HCT116 (cell line): Measurements from ENCODE around the gene DDX1. TPM values are rescaled to one million over a fixed set of nuclear protein-coding genes. Genes with fewer than 3 reads are reported as not detected.

ENCODE experiments used
- ATAC-seq: fragments of 200-7000 bp; cut with Tn5 transposase; 2 replicates; pipeline ENCODE4 v1.9.1; 2020; ENCODE audit warnings: mild to moderate bottlenecking, moderate library complexity
- BruUV-seq: library from RNA; stranded (reverse); fragments of 400-500 nt; replicated peaks from 2 replicates; lab custom pipeline; 2021; lab: Mats Ljungman, UMichigan
- CTCF ChIA-PET: fragments of 300-600 bp; sonication (Branson Sonifier 250); formaldehyde crosslinking; loops from one replicate; lab custom pipeline; 2021; ENCODE audit warnings: antibody characterized with exemption; lab: Charles Lee
- POLR2A ChIA-PET: fragments of 300-600, 350-600 bp; sonication (Branson Sonifier 250); formaldehyde crosslinking; loops from one replicate; lab custom pipeline; 2021; ENCODE audit warnings: antibody characterized with exemption; lab: Charles Lee
- RAD21 ChIA-PET, 2 experiments: fragments of 300-600 bp; sonication (Branson Sonifier 250); formaldehyde crosslinking; loops; one replicate each; lab custom pipeline; 2023; ENCODE audit warnings: low total read pairs in 2 of 2; ENCODE audit not compliant: uncharacterized antibody in 2 of 2, unreplicated experiment in 2 of 2, low non-redundant PET in 1 of 2; lab: Charles Lee
- DNase-seq: peaks from one replicate; pipeline ENCODE4 v3.0.0-alpha.2; 2010; ENCODE audit warnings: low read depth, low spot score
- H2AFZ ChIP-seq: fragments of 200-600 bp; shearing (Covaris generic), sonication (generic); 2 replicates; pipeline ENCODE4 v1.6.1; 2017; ENCODE audit warnings: low read depth, mixed run types, mixed read lengths, antibody characterized with exemption, low read length; ENCODE audit not compliant: poor library complexity, severe bottlenecking
- H3K27ac ChIP-seq: 2 replicates; pipeline ENCODE4 v1.5.1; 2012; ENCODE audit warnings: low read depth, low read length
- H3K27me3 ChIP-seq: fragments of 200-600 bp; sonication (generic); 2 replicates; pipeline ENCODE4 v1.6.1; 2016; ENCODE audit warnings: mixed run types, low read length, mixed read lengths; ENCODE audit not compliant: insufficient read depth
- H3K36me3 ChIP-seq, 2 experiments: fragments of 200-500 bp in 1 of 2; fragments of 200-600 bp in 1 of 2; sonication (Bioruptor generic) in 1 of 2; sonication (generic) in 1 of 2; 2 replicates each; pipeline versions ENCODE4 v1.5.1 to v1.6.1; 2014 to 2016; ENCODE audit warnings: low read length in 2 of 2, inconsistent platforms in 1 of 2, mixed read lengths in 1 of 2, mixed run types in 1 of 2; ENCODE audit not compliant: insufficient read depth in 2 of 2, control insufficient read depth in 1 of 2
- H3K4me1 ChIP-seq, 2 experiments: fragments of 200-600 bp in 1 of 2; sonication (generic) in 1 of 2; 2 replicates each; pipeline versions ENCODE4 v1.5.1 to v1.6.1; 2012 to 2017; ENCODE audit warnings: low read length in 2 of 2, inconsistent platforms in 1 of 2, mild to moderate bottlenecking in 1 of 2, mixed read lengths in 1 of 2, mixed run types in 1 of 2, moderate library complexity in 1 of 2; ENCODE audit not compliant: insufficient read depth in 2 of 2, control insufficient read depth in 1 of 2
- H3K4me2 ChIP-seq: fragments of 200-600 bp; sonication (generic); 2 replicates; pipeline ENCODE4 v1.6.1; 2017; ENCODE audit warnings: mixed run types, low read length, mixed read lengths
- H3K4me3 ChIP-seq, 2 experiments: fragments of 200-600 bp in 1 of 2; sonication (generic) in 1 of 2; replicated peaks in 1 of 2; 2 replicates each; pipeline ENCODE4 v1.5.1; 2011 to 2016; ENCODE audit warnings: low read length in 2 of 2, control low read depth in 1 of 2, low read depth in 1 of 2, mild to moderate bottlenecking in 1 of 2, mixed read lengths in 1 of 2, mixed run types in 1 of 2
- H3K79me2 ChIP-seq: fragments of 200-600 bp; sonication (generic); 2 replicates; pipeline ENCODE4 v1.6.1; 2017; ENCODE audit warnings: mild to moderate bottlenecking, mixed run types, low read length, moderate library complexity, mixed read lengths; ENCODE audit not compliant: insufficient read depth
- H3K9ac ChIP-seq: fragments of 200-600 bp; sonication (generic); 2 replicates; pipeline ENCODE4 v1.6.1; 2016; ENCODE audit warnings: low read length, mixed read lengths
- H3K9me2 ChIP-seq: fragments of 200-600 bp; sonication (generic), shearing (Covaris generic); 2 replicates; pipeline ENCODE4 v1.6.1; 2017; ENCODE audit warnings: mixed run types, mild to moderate bottlenecking, moderate library complexity; ENCODE audit not compliant: insufficient read depth
- H3K9me3 ChIP-seq, 2 experiments: fragments of 200-500 bp in 1 of 2; fragments of 200-600 bp in 1 of 2; sonication (Bioruptor generic) in 1 of 2; sonication (generic) in 1 of 2; 2 replicates each; pipeline ENCODE4 v1.6.1; 2014 to 2017; ENCODE audit warnings: low read length in 2 of 2, mixed read lengths in 2 of 2, inconsistent platforms in 1 of 2, low read depth in 1 of 2, mild to moderate bottlenecking in 1 of 2, mixed run types in 1 of 2, moderate library complexity in 1 of 2; ENCODE audit not compliant: control insufficient read depth in 1 of 2, insufficient read depth in 1 of 2
- H4K20me1 ChIP-seq: fragments of 200-600 bp; sonication (generic), shearing (Covaris generic); 2 replicates; pipeline ENCODE4 v1.6.1; 2017; ENCODE audit warnings: mixed run types, mild to moderate bottlenecking, moderate library complexity; ENCODE audit not compliant: insufficient read depth
- CEBPB ChIP-seq: IDR thresholded peaks from 2 replicates; pipeline ENCODE4 v1.6.1; 2012; ENCODE audit warnings: low read depth
- EZH2 ChIP-seq: fragments of 200-600 bp; sonication (generic); IDR thresholded peaks from 2 replicates; pipeline ENCODE4 v1.6.1; 2017; ENCODE audit warnings: antibody characterized with exemption, mixed run types
- EZH2phosphoT487 ChIP-seq: fragments of 200-600 bp; IDR thresholded peaks from 2 replicates; pipeline ENCODE4 v1.6.1; 2018; ENCODE audit warnings: antibody characterized with exemption, borderline replicate concordance
- FOSL1 ChIP-seq: IDR thresholded peaks from 2 replicates; pipeline ENCODE4 v1.6.1; 2012; ENCODE audit warnings: low read depth
- POLR2A ChIP-seq: IDR thresholded peaks from 2 replicates; pipeline ENCODE4 v1.7.0; 2011; ENCODE audit warnings: borderline replicate concordance; ENCODE audit not compliant: insufficient read depth, insufficient read length; ENCODE audit errors: extremely low read depth
- POLR2AphosphoS5 ChIP-seq: IDR thresholded peaks from 2 replicates; pipeline ENCODE4 v1.6.1; 2011; ENCODE audit warnings: mild to moderate bottlenecking, low read depth, low read length, moderate library complexity
- SP1 ChIP-seq: IDR thresholded peaks from 2 replicates; pipeline ENCODE4 v1.6.1; 2012; ENCODE audit warnings: low read depth
- SRF ChIP-seq: IDR thresholded peaks from 2 replicates; pipeline ENCODE4 v1.6.1; 2012; ENCODE audit warnings: low read depth
- TCF7L2 ChIP-seq: IDR thresholded peaks from 2 replicates; pipeline ENCODE4 v1.7.0; 2011; ENCODE audit warnings: borderline replicate concordance, inconsistent platforms; ENCODE audit not compliant: insufficient read depth, insufficient read length; ENCODE audit errors: extremely low read depth
- YY1 ChIP-seq: IDR thresholded peaks from 2 replicates; pipeline ENCODE4 v1.6.1; 2011; ENCODE audit warnings: low read length, low read depth, moderate library complexity, mild to moderate bottlenecking; ENCODE audit not compliant: insufficient replicate concordance; ENCODE audit errors: extremely low read depth
- ZFX ChIP-seq: fragments of 450-650 bp; IDR thresholded peaks from 2 replicates; pipeline ENCODE4 v1.6.1; 2017
- ZNF274 ChIP-seq: fragments of 200-500 bp; sonication (Bioruptor generic); IDR thresholded peaks from 2 replicates; pipeline ENCODE4 v1.6.1; 2014; ENCODE audit warnings: mild to moderate bottlenecking, low read depth, low read length, inconsistent platforms
- intact Hi-C: fragments of 100-400 bp; cut with micrococcal nuclease; formaldehyde crosslinking; loops from 2 replicates; pipeline ENCODE4 v1.10.0; 2022
- total RNA-seq: library from RNA; stranded (reverse); gene quantifications from one replicate; pipeline ENCODE4 v1.2.1, GENCODE V29; 2021; ENCODE audit not compliant: unreplicated experiment
- TF ChIP-seq, protein P1 (sequence below): IDR thresholded peaks from 2 replicates; pipeline ENCODE4 v1.6.1; 2012
- TF ChIP-seq, protein P2 (sequence below): IDR thresholded peaks from 2 replicates; pipeline ENCODE4 v1.6.1; 2011; ENCODE audit warnings: mild to moderate bottlenecking, low read length, moderate library complexity; ENCODE audit not compliant: insufficient replicate concordance; ENCODE audit errors: extremely low read depth
- TF ChIP-seq, protein P3 (sequence below): IDR thresholded peaks from 2 replicates; pipeline ENCODE4 v1.6.1; 2012; ENCODE audit warnings: low read depth

The DDX1 gene
- total RNA-seq, 1 experiment from 2014 or later = 117 TPM

DNA sequence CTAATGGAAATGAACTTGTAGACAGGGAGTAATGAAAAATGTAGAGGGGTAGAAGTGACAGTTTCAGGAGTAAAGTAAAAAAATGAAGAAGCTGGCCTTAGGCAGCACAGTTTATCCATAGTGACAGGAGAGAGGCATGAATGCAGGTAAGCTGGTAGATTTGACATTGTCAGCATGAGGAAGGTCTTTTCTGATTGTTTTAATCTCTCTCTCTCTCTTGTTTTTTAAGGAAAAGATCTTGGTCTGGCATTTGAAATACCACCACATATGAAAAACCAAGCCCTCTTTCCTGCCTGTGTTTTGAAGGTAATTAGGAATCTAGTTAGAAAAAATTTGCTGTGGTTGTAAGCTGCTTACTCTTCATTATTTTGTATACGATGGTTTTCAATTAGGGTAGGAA lies 14.1 kb downstream of the DDX1 start (continued):
- TF ChIP-seq EZH2phosphoT487 (no peak), TCF7L2 (no peak)

DNA sequence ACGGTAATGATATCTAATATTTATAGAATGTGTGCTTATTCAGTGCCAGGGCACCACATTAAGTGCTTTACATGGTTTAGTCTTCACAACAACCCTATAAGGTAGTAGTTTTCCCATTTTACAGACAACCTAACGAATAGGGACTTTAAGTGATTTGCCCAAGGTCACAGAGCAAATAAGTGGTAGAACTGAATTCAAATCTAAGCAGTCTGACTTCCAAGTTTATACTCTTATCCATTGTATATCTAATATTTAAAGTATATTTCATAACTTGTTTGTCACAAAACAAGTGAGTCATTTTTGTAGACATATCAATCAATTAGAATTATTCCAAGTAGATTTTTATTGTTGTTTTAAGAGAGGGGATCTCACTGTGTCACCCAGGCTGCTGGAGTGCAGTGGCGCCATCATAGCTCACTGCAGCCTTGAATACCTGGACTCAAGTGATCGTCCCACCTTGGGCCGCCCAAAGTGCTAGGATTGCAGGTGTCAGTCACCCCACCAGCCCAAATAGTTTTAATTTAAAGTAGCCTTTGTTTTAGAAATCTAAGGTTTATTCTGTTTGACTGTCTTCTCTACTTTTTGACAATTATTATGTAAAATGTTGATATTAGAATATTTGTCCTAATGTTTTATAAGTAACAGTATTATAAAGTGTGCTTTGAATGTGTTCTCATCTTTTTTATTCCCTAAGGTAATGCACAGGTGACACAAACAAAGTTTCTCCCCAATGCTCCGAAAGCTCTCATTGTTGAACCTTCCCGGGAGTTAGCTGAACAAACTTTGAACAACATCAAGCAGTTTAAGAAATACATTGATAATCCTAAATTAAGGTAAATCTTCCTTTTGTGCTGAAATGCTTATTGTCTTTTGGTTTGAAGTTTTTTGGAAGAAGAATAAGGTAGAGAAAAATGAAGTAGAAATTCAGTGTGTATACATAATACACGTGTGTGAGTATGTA lies 15.1 kb downstream of the DDX1 start:
- H3K27ac ChIP-seq = no peak overlapping the region
- no peak overlapping the region for H3K4me3 ChIP-seq
- no peak for ATAC-seq
- peaks cover 57 to 61% of the 10 kb centered on the region in 2 experiments for H3K36me3 ChIP-seq
- no peak for DNase-seq
- no peak for TF ChIP-seq SRF
- TF ChIP-seq POLR2A = no peak
- TF ChIP-seq POLR2AphosphoS5 = no peak
- no peak for TF ChIP-seq CEBPB
- TF ChIP-seq, protein P1, sequence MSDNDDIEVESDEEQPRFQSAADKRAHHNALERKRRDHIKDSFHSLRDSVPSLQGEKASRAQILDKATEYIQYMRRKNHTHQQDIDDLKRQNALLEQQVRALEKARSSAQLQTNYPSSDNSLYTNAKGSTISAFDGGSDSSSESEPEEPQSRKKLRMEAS = no peak
- TF ChIP-seq EZH2phosphoT487 = no peak
- TF ChIP-seq ZNF274 = no peak
- TF ChIP-seq ZFX = no peak
- TF ChIP-seq FOSL1 = no peak
- TF ChIP-seq YY1 = no peak
- TF ChIP-seq, protein P2, sequence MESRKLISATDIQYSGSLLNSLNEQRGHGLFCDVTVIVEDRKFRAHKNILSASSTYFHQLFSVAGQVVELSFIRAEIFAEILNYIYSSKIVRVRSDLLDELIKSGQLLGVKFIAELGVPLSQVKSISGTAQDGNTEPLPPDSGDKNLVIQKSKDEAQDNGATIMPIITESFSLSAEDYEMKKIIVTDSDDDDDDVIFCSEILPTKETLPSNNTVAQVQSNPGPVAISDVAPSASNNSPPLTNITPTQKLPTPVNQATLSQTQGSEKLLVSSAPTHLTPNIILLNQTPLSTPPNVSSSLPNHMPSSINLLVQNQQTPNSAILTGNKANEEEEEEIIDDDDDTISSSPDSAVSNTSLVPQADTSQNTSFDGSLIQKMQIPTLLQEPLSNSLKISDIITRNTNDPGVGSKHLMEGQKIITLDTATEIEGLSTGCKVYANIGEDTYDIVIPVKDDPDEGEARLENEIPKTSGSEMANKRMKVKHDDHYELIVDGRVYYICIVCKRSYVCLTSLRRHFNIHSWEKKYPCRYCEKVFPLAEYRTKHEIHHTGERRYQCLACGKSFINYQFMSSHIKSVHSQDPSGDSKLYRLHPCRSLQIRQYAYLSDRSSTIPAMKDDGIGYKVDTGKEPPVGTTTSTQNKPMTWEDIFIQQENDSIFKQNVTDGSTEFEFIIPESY = no peak
- TF ChIP-seq, protein P3, sequence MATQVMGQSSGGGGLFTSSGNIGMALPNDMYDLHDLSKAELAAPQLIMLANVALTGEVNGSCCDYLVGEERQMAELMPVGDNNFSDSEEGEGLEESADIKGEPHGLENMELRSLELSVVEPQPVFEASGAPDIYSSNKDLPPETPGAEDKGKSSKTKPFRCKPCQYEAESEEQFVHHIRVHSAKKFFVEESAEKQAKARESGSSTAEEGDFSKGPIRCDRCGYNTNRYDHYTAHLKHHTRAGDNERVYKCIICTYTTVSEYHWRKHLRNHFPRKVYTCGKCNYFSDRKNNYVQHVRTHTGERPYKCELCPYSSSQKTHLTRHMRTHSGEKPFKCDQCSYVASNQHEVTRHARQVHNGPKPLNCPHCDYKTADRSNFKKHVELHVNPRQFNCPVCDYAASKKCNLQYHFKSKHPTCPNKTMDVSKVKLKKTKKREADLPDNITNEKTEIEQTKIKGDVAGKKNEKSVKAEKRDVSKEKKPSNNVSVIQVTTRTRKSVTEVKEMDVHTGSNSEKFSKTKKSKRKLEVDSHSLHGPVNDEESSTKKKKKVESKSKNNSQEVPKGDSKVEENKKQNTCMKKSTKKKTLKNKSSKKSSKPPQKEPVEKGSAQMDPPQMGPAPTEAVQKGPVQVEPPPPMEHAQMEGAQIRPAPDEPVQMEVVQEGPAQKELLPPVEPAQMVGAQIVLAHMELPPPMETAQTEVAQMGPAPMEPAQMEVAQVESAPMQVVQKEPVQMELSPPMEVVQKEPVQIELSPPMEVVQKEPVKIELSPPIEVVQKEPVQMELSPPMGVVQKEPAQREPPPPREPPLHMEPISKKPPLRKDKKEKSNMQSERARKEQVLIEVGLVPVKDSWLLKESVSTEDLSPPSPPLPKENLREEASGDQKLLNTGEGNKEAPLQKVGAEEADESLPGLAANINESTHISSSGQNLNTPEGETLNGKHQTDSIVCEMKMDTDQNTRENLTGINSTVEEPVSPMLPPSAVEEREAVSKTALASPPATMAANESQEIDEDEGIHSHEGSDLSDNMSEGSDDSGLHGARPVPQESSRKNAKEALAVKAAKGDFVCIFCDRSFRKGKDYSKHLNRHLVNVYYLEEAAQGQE = no peak
- no peak for TF ChIP-seq EZH2
- TF ChIP-seq SP1 = no peak
- H3K9me3 ChIP-seq = no peaks in the 10 kb centered on the region
- no peaks in the 10 kb centered on the region for H3K4me1 ChIP-seq
- intact Hi-C loops = no loop called here
- no peaks in the 10 kb centered on the region for H4K20me1 ChIP-seq
- H3K79me2 ChIP-seq = no peaks in the 10 kb centered on the region
- H3K27me3 ChIP-seq = no peaks in the 10 kb centered on the region
- ChIA-PET RAD21 (no interaction called here), POLR2A (no interaction called here), CTCF (no interaction called here)
- no peaks in the 10 kb centered on the region for H3K9me2 ChIP-seq
- no TSS peak for BruUV-seq
- H3K9ac ChIP-seq = no peak overlapping the region
- H2AFZ ChIP-seq = no peak overlapping the region
- H3K4me2 ChIP-seq = no peak overlapping the region
